H9 (cell line): ENCODE results near the gene AFF2. TPM values are rescaled to one million over a fixed set of nuclear protein-coding genes. Genes with fewer than 3 reads are reported as not detected.

ENCODE experiments used
- DNase-seq: peaks from one replicate; pipeline ENCODE4 v3.0.0-alpha.2; 2017
- H2AFZ ChIP-seq: one replicate; pipeline ENCODE4 v1.6.1; 2013; ENCODE audit warnings: mild to moderate bottlenecking, low read length, control low read depth, moderate library complexity
- H2AK5ac ChIP-seq: 2 replicates; pipeline ENCODE4 v1.6.1; 2013; ENCODE audit warnings: low read length, control low read depth, mixed read lengths; ENCODE audit not compliant: insufficient read length
- H2BK120ac ChIP-seq: one replicate; pipeline ENCODE4 v1.6.1; 2013; ENCODE audit warnings: low read depth, mild to moderate bottlenecking, low read length, control low read depth, inconsistent platforms; ENCODE audit not compliant: poor library complexity, severe bottlenecking
- H2BK12ac ChIP-seq: 2 replicates; pipeline ENCODE4 v1.6.1; 2013; ENCODE audit warnings: low read length, control low read depth, mixed read lengths, low read depth; ENCODE audit not compliant: insufficient read length
- H2BK15ac ChIP-seq: 2 replicates; pipeline ENCODE4 v1.6.1; 2013; ENCODE audit warnings: low read depth, low read length, control low read depth
- H2BK20ac ChIP-seq: one replicate; pipeline ENCODE4 v1.6.1; 2013; ENCODE audit warnings: low read depth, mild to moderate bottlenecking, low read length, control low read depth, inconsistent platforms; ENCODE audit not compliant: poor library complexity, severe bottlenecking
- H2BK5ac ChIP-seq: 2 replicates; pipeline ENCODE4 v1.6.1; 2013; ENCODE audit warnings: low read length, control low read depth, mixed read lengths; ENCODE audit not compliant: insufficient read length
- H3K14ac ChIP-seq: 2 replicates; pipeline ENCODE4 v1.6.1; 2013; ENCODE audit warnings: low read length, control low read depth; ENCODE audit not compliant: insufficient read depth
- H3K18ac ChIP-seq: 2 replicates; pipeline ENCODE4 v1.6.1; 2013; ENCODE audit warnings: low read depth, mild to moderate bottlenecking, mixed read lengths, low read length, control low read depth; ENCODE audit not compliant: insufficient read length
- H3K23ac ChIP-seq: 2 replicates; pipeline ENCODE4 v1.6.1; 2013; ENCODE audit warnings: low read length, control low read depth, mixed read lengths, low read depth; ENCODE audit not compliant: insufficient read length
- H3K23me2 ChIP-seq: 2 replicates; pipeline ENCODE4 v1.6.1; 2013; ENCODE audit warnings: low read depth, mild to moderate bottlenecking, mixed read lengths, low read length, control low read depth; ENCODE audit not compliant: insufficient read length, poor library complexity, severe bottlenecking
- H3K27ac ChIP-seq: 2 replicates; pipeline ENCODE4 v1.5.1; 2013; ENCODE audit warnings: low read length, control low read depth, mixed read lengths, low read depth; ENCODE audit not compliant: insufficient read length
- H3K27me3 ChIP-seq: 2 replicates; pipeline ENCODE4 v1.6.1; 2013; ENCODE audit warnings: low read length, control low read depth, inconsistent platforms; ENCODE audit not compliant: insufficient read depth
- H3K4ac ChIP-seq: 2 replicates; pipeline ENCODE4 v1.6.1; 2013; ENCODE audit warnings: low read depth, mild to moderate bottlenecking, control low read depth, inconsistent platforms, low read length, moderate library complexity
- H3K4me1 ChIP-seq: 2 replicates; pipeline ENCODE4 v1.6.1; 2013; ENCODE audit warnings: low read length, control low read depth, inconsistent platforms; ENCODE audit not compliant: insufficient read depth
- H3K4me2 ChIP-seq: 2 replicates; pipeline ENCODE4 v1.6.1; 2013; ENCODE audit warnings: low read length, control low read depth, mixed read lengths; ENCODE audit not compliant: insufficient read length, insufficient read depth
- H3K56ac ChIP-seq: 2 replicates; pipeline ENCODE4 v1.6.1; 2013; ENCODE audit warnings: low read depth, mild to moderate bottlenecking, mixed read lengths, low read length, control low read depth; ENCODE audit not compliant: insufficient read length
- H3K79me1 ChIP-seq: 2 replicates; pipeline ENCODE4 v1.6.1; 2013; ENCODE audit warnings: low read depth, mild to moderate bottlenecking, moderate library complexity, low read length, control low read depth, inconsistent platforms; ENCODE audit not compliant: insufficient read depth, poor library complexity, severe bottlenecking
- H3K79me2 ChIP-seq: 2 replicates; pipeline ENCODE4 v1.6.1; 2013; ENCODE audit warnings: low read length, control low read depth, inconsistent platforms; ENCODE audit not compliant: insufficient read depth
- H3K9ac ChIP-seq: 2 replicates; pipeline ENCODE4 v1.6.1; 2013; ENCODE audit warnings: low read length, control low read depth, mixed read lengths; ENCODE audit not compliant: insufficient read length; ENCODE audit errors: extremely low read depth
- H3K9me3 ChIP-seq: one replicate; pipeline ENCODE4 v1.6.1; 2013; ENCODE audit warnings: low read depth, low read length, inconsistent platforms; ENCODE audit not compliant: control insufficient read depth
- H3T11ph ChIP-seq: one replicate; pipeline ENCODE4 v1.6.1; 2013; ENCODE audit warnings: mild to moderate bottlenecking, low read length, control low read depth, inconsistent platforms
- H4K20me1 ChIP-seq: one replicate; pipeline ENCODE4 v1.6.1; 2013; ENCODE audit not compliant: control insufficient read depth, insufficient read length, insufficient read depth
- H4K5ac ChIP-seq: 2 replicates; pipeline ENCODE4 v1.6.1; 2013; ENCODE audit warnings: low read depth, mild to moderate bottlenecking, mixed read lengths, low read length, control low read depth; ENCODE audit not compliant: insufficient read length
- H4K8ac ChIP-seq: replicated peaks from 2 replicates; pipeline ENCODE4 v1.6.1; 2013; ENCODE audit warnings: low read length, control low read depth, mixed read lengths, low read depth; ENCODE audit not compliant: insufficient read length
- H4K91ac ChIP-seq: 2 replicates; pipeline ENCODE4 v1.6.1; 2013; ENCODE audit warnings: low read depth, mild to moderate bottlenecking, moderate library complexity, mixed read lengths, low read length, control low read depth; ENCODE audit not compliant: insufficient read length
- H3K27ac Mint-ChIP-seq, 3 experiments: 2 replicates in 2 of 3; 3 replicates in 1 of 3; pipeline ENCODE4 v1.8.0; 2020 to 2021; ENCODE audit warnings: mixed read lengths in 3 of 3, mild to moderate bottlenecking in 1 of 3, moderate library complexity in 1 of 3
- H3K27me3 Mint-ChIP-seq: 2 replicates; pipeline ENCODE4 v1.8.0; 2021; ENCODE audit warnings: low read depth, mild to moderate bottlenecking, moderate library complexity, mixed read lengths
- H3K36me3 Mint-ChIP-seq, 3 experiments: 2 replicates in 2 of 3; 3 replicates in 1 of 3; pipeline ENCODE4 v1.8.0; 2020 to 2021; ENCODE audit warnings: low read depth in 3 of 3, mixed read lengths in 3 of 3; ENCODE audit not compliant: insufficient read depth in 1 of 3
- H3K4me1 Mint-ChIP-seq, 2 experiments: 2 replicates each; pipeline ENCODE4 v1.8.0; 2020; ENCODE audit warnings: mixed read lengths in 2 of 2
- H3K4me3 Mint-ChIP-seq, 2 experiments: 2 replicates in 1 of 2; 3 replicates in 1 of 2; pipeline ENCODE4 v1.8.0; 2020 to 2021; ENCODE audit warnings: mild to moderate bottlenecking in 2 of 2, mixed read lengths in 2 of 2, moderate library complexity in 1 of 2
- H3K9me3 Mint-ChIP-seq, 2 experiments: 2 replicates in 1 of 2; 3 replicates in 1 of 2; pipeline ENCODE4 v1.8.0; 2020; ENCODE audit warnings: mild to moderate bottlenecking in 2 of 2, mixed read lengths in 2 of 2, moderate library complexity in 1 of 2
- CTCF ChIP-seq: fragments of 200-600 bp; sonication (generic); conservative IDR thresholded peaks from 3 replicates; pipeline ENCODE4 v1.8.0; 2021; ENCODE audit warnings: antibody characterized with exemption, mild to moderate bottlenecking
- WGBS: extraction: QIAGEN DNeasy Blood & Tissue Kit; methylation state at CpG from one replicate; pipeline ENCODE4 v1.1.7; 2013; ENCODE audit warnings: missing lambda C conversion rate, low lambda C conversion rate, mixed read lengths; ENCODE audit not compliant: insufficient read length; ENCODE audit errors: extremely low coverage; 5-methylcytosine and 5-hydroxymethylcytosine counted together
- total RNA-seq: library from RNA; stranded (reverse); gene quantifications from 2 replicates; pipeline ENCODE4 v1.2.1, GENCODE V29; 2021

The AFF2 gene
- total RNA-seq, 1 experiment from 2014 or later = 14.6 TPM

DNA sequence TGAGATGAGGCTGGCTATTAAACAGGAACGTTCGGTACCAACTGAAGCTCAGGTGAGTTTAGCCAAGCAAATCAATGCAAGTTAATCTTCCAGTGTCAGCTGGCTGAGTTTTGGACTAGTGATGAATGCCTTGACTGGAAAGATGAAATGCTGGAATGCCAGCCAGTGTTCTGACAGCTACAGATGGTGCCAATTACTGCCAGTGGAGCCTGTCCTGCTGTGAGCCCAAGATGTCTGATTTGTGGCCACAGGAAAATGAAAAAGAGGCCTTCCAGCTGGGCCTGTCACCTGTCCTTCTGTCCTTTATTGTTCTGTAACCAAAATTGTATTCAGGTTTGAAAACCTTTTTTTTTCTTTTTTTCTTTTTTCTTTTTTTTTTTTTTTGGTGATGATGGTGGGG lies 223.1 kb downstream of the AFF2 start:
- H2BK20ac ChIP-seq = no peak overlapping the region
- H3K14ac ChIP-seq = no peak overlapping the region
- H3K23ac ChIP-seq = no peak overlapping the region
- peaks cover 47 to 56% of the 10 kb centered on the region in 2 experiments for H3K9me3 Mint-ChIP-seq
- no peaks in the 10 kb centered on the region for H3K4me1 ChIP-seq
- no peaks in the 10 kb centered on the region for H4K20me1 ChIP-seq
- H2AK5ac ChIP-seq = no peak overlapping the region
- no peaks in the 10 kb centered on the region; the same call in 1 of the 2 replicates for H3K27me3 Mint-ChIP-seq
- H3K4me2 ChIP-seq = no peak overlapping the region
- no peak for DNase-seq
- H3K27ac Mint-ChIP-seq = no peak overlapping the region
- H4K5ac ChIP-seq = no peak overlapping the region
- H2BK5ac ChIP-seq = no peak overlapping the region
- no peaks in the 10 kb centered on the region for H3K79me2 ChIP-seq
- H3T11ph ChIP-seq = no peak overlapping the region
- no peak overlapping the region for H3K18ac ChIP-seq
- H3K36me3 Mint-ChIP-seq = peaks cover 0 to 3% (median 0%) of the 10 kb centered on the region in 3 experiments; a peak in 3 of 7 replicates
- no peak overlapping the region for H3K4me3 Mint-ChIP-seq
- H3K23me2 ChIP-seq = no peaks in the 10 kb centered on the region
- H4K91ac ChIP-seq = no peak overlapping the region
- no peak overlapping the region for H2AFZ ChIP-seq
- TF ChIP-seq CTCF = no peak
- H3K4ac ChIP-seq = no peak overlapping the region
- no peaks in the 10 kb centered on the region for H3K27me3 ChIP-seq
- peaks cover 45% of the 10 kb centered on the region for H3K9me3 ChIP-seq
- no peak overlapping the region for H3K27ac ChIP-seq
- no peak overlapping the region for H4K8ac ChIP-seq
- H2BK120ac ChIP-seq = no peak overlapping the region
- WGBS = no CpG with 5 or more reads among the region's 2 CpGs
- no peak overlapping the region for H3K9ac ChIP-seq
- no peak overlapping the region for H2BK15ac ChIP-seq
- H3K56ac ChIP-seq = no peak overlapping the region
- H3K79me1 ChIP-seq = no peaks in the 10 kb centered on the region
- H3K4me1 Mint-ChIP-seq = no peaks in the 10 kb centered on the region
- no peak overlapping the region for H2BK12ac ChIP-seq
